WTC11 (cell line): Measurements from ENCODE around the gene TTC17. TPM values are rescaled to one million over a fixed set of nuclear protein-coding genes. Genes with fewer than 3 reads are reported as not detected.

Source experiments
- ATAC-seq: fragments of 200-7000 bp; cut with Tn5 transposase; 2 replicates; pipeline ENCODE4 v1.10.0; 2021; ENCODE audit warnings: mild to moderate bottlenecking, moderate library complexity
- CTCF ChIA-PET: fragments of 300-600 bp; sonication (Branson Sonifier 250); formaldehyde crosslinking; loops from one replicate; lab custom pipeline; 2021; ENCODE audit warnings: antibody characterized with exemption; lab: Charles Lee
- POLR2A ChIA-PET: fragments of 350-600 bp; sonication (Branson Sonifier 250); formaldehyde crosslinking; loops from one replicate; lab custom pipeline; 2021; ENCODE audit warnings: antibody characterized with exemption; lab: Charles Lee
- DNase-seq: peaks from one replicate; pipeline ENCODE4 v3.0.0; 2021; ENCODE audit warnings: low spot score
- H3K27ac Mint-ChIP-seq: 2 replicates; pipeline ENCODE4 v1.8.0; 2021; ENCODE audit warnings: mixed read lengths
- H3K27me3 Mint-ChIP-seq: 2 replicates; pipeline ENCODE4 v1.8.0; 2021; ENCODE audit warnings: low read depth, mild to moderate bottlenecking, moderate library complexity, mixed read lengths
- H3K36me3 Mint-ChIP-seq: 2 replicates; pipeline ENCODE4 v1.8.0; 2021; ENCODE audit warnings: mixed read lengths
- H3K4me1 Mint-ChIP-seq: 2 replicates; pipeline ENCODE4 v1.8.0; 2022; ENCODE audit warnings: mixed read lengths
- H3K4me3 Mint-ChIP-seq: 2 replicates; pipeline ENCODE4 v1.8.0; 2021; ENCODE audit warnings: mild to moderate bottlenecking, moderate library complexity, mixed read lengths
- H3K9me3 Mint-ChIP-seq: 2 replicates; pipeline ENCODE4 v1.8.0; 2021; ENCODE audit warnings: mixed read lengths
- ARID4B ChIP-seq: sonication (generic); formaldehyde crosslinking; IDR thresholded peaks from 2 replicates; pipeline ENCODE4 v1.8.0; 2023; ENCODE audit warnings: missing genetic modification reagents, mild to moderate bottlenecking, borderline replicate concordance
- ATF1 ChIP-seq: sonication (generic); formaldehyde crosslinking; IDR thresholded peaks from 2 replicates; pipeline ENCODE4 v1.8.1; 2023; ENCODE audit warnings: mild to moderate bottlenecking, moderate library complexity, missing genetic modification reagents
- ERG ChIP-seq: fragments of 250-450 bp; sonication (Bioruptor Pico); IDR thresholded peaks from 2 replicates; pipeline ENCODE4 v1.8.0; 2021; ENCODE audit warnings: mild to moderate bottlenecking
- GABPB1 ChIP-seq: sonication (generic); formaldehyde crosslinking; IDR thresholded peaks from 2 replicates; pipeline ENCODE4 v1.8.1; 2023; ENCODE audit warnings: mild to moderate bottlenecking, missing genetic modification reagents
- GTF2I ChIP-seq: fragments of 250-450 bp; sonication (Bioruptor Pico); conservative IDR thresholded peaks from 2 replicates; pipeline ENCODE4 v1.4.0; 2021; ENCODE audit warnings: mild to moderate bottlenecking
- IRF2 ChIP-seq: sonication (generic); formaldehyde crosslinking; IDR thresholded peaks from 2 replicates; pipeline ENCODE4 v1.8.0; 2022; ENCODE audit warnings: low read depth, missing genetic modification reagents, borderline replicate concordance
- JUN ChIP-seq: sonication (generic); formaldehyde crosslinking; IDR thresholded peaks from 2 replicates; pipeline ENCODE4 v1.8.0; 2023; ENCODE audit warnings: mild to moderate bottlenecking, missing genetic modification reagents
- MAX ChIP-seq: sonication (generic); formaldehyde crosslinking; IDR thresholded peaks from 2 replicates; pipeline ENCODE4 v1.8.0; 2022; ENCODE audit warnings: mild to moderate bottlenecking, missing genetic modification reagents
- MLX ChIP-seq: sonication (generic); formaldehyde crosslinking; IDR thresholded peaks from 2 replicates; pipeline ENCODE4 v1.8.1; 2023; ENCODE audit warnings: mild to moderate bottlenecking, missing genetic modification reagents, moderate library complexity
- NR3C1 ChIP-seq: sonication (generic); formaldehyde crosslinking; conservative IDR thresholded peaks from 2 replicates; pipeline ENCODE4 v1.8.1; 2023; ENCODE audit warnings: low read depth, mild to moderate bottlenecking, missing genetic modification reagents
- TEAD4 ChIP-seq: sonication (generic); formaldehyde crosslinking; IDR thresholded peaks from 2 replicates; pipeline ENCODE4 v1.8.0; 2022; ENCODE audit warnings: mild to moderate bottlenecking, missing genetic modification reagents
- USF2 ChIP-seq: sonication (generic); formaldehyde crosslinking; IDR thresholded peaks from 2 replicates; pipeline ENCODE4 v1.8.1; 2023; ENCODE audit warnings: mild to moderate bottlenecking, missing genetic modification reagents, moderate library complexity
- ZBTB21 ChIP-seq: sonication (generic); formaldehyde crosslinking; IDR thresholded peaks from 2 replicates; pipeline ENCODE4 v1.8.1; 2023; ENCODE audit warnings: mild to moderate bottlenecking, missing genetic modification reagents, borderline replicate concordance
- ZMAT4 ChIP-seq: fragments of 250-450 bp; sonication (Bioruptor Pico); IDR thresholded peaks from 2 replicates; pipeline ENCODE4 v1.9.0; 2021; ENCODE audit warnings: mild to moderate bottlenecking
- ZNF232 ChIP-seq: sonication (generic); formaldehyde crosslinking; IDR thresholded peaks from 2 replicates; pipeline ENCODE4 v1.8.0; 2022; ENCODE audit warnings: mild to moderate bottlenecking, missing genetic modification reagents
- ZNF425 ChIP-seq: fragments of 250-450 bp; sonication (Bioruptor Pico); conservative IDR thresholded peaks from 2 replicates; pipeline ENCODE4 v1.9.0; 2021; ENCODE audit warnings: mild to moderate bottlenecking
- ZNF671 ChIP-seq: fragments of 250-450 bp; sonication (Bioruptor Pico); IDR thresholded peaks from 2 replicates; pipeline ENCODE4 v1.8.0; 2021; ENCODE audit warnings: mild to moderate bottlenecking
- total RNA-seq: library from RNA; stranded (reverse); gene quantifications from 3 replicates; pipeline ENCODE4 v1.2.3, GENCODE V29; 2021

Gene TTC17
- total RNA-seq, 1 experiment from 2014 or later = 69.0 TPM

GRCh38 chr11:43403357-43404231 is 44.9 kb downstream of the TTC17 start (continued):
- TF ChIP-seq JUN (CRISPR knock-in tag) = no peak
- TF ChIP-seq MAX (CRISPR knock-in tag) = no peak
- TF ChIP-seq ATF1 = no peak
- TF ChIP-seq IRF2 (CRISPR knock-in tag) = no peak
- no peak for TF ChIP-seq ZMAT4 (CRISPR knock-in tag)
- TF ChIP-seq USF2 (CRISPR knock-in tag) = no peak
- TF ChIP-seq ARID4B (CRISPR knock-in tag) = no peak
- TF ChIP-seq ZNF425 (CRISPR knock-in tag) = no peak
- TF ChIP-seq TEAD4 (CRISPR knock-in tag) = no peak
- no peak for TF ChIP-seq ZBTB21 (CRISPR knock-in tag)
- no peak for TF ChIP-seq ZNF671

GRCh38 chr11:43404406-43404805 is 45.7 kb downstream of the TTC17 start:
- Mint-ChIP-seq H3K9me3 (no peaks in the 10 kb centered on the region), H3K27ac (0 out of 2 replicates have a peak overlapping the region, but pooled peaks have one; percentile 48), H3K4me3 (no peak overlapping the region), H3K4me1 (peaks cover 9% of the 10 kb centered on the region), H3K36me3 (peaks cover 51% of the 10 kb centered on the region), H3K27me3 (no peaks in the 10 kb centered on the region)
- ChIA-PET CTCF (interaction anchor here (1.2 kb wide), 1 partner anchor 15 kb away, joined by 4 read pairs; no protein-coding TSS in a partner anchor), POLR2A (no interaction called here)
- TF ChIP-seq NR3C1 (CRISPR knock-in tag) = no peak
- DNase-seq (no peak), ATAC-seq (no peak)

GRCh38 chr11:43404836-43405479 is 46.2 kb downstream of the TTC17 start:
- no peak overlapping the region for H3K4me3 Mint-ChIP-seq
- ChIA-PET POLR2A (no interaction called here), CTCF (interaction anchor here (1.2 kb wide), 1 partner anchor 14 kb away, joined by 4 read pairs; no protein-coding TSS in a partner anchor)
- ATAC-seq (no peak), DNase-seq (no peak)
- no peak overlapping the region for H3K27ac Mint-ChIP-seq
- H3K9me3 Mint-ChIP-seq = no peaks in the 10 kb centered on the region
- no peaks in the 10 kb centered on the region for H3K27me3 Mint-ChIP-seq
- H3K4me1 Mint-ChIP-seq = peaks cover 4% of the 10 kb centered on the region
- peaks cover 48% of the 10 kb centered on the region for H3K36me3 Mint-ChIP-seq
- TF ChIP-seq ERG (CRISPR knock-in tag) (no peak), MLX (CRISPR knock-in tag) (no peak), GTF2I (CRISPR knock-in tag) (no peak), GABPB1 (CRISPR knock-in tag) (no peak), ZNF232 (CRISPR knock-in tag) (no peak), TEAD4 (CRISPR knock-in tag) (no peak)
- TF ChIP-seq, all 79 proteins: peak for 0
